Suprapubic skin (tissue), 4 donors: ENCODE results near the gene CEPT1. TPM values are rescaled to one million over a fixed set of nuclear protein-coding genes. Genes with fewer than 3 reads are reported as not detected.
"Not testable (repeated sequence)": the region's sequence is repeated elsewhere in the genome, so short reads cannot be mapped to it uniquely, and the experiment has no call there.

ENCODE experiments used
- DNase-seq, 2 donors: peaks; one replicate each; pipeline ENCODE4 v3.0.0-alpha.2; 2019; ENCODE audit warnings: low spot score in 2 of 2
- H3K27ac ChIP-seq: fragments of 200-600 bp; sonication (generic); one replicate; pipeline ENCODE4 v1.5.1; 2019
- H3K27me3 ChIP-seq: fragments of 200-600 bp; sonication (generic); one replicate; pipeline ENCODE4 v1.5.1; 2019
- H3K36me3 ChIP-seq: fragments of 200-600 bp; sonication (generic); one replicate; pipeline ENCODE4 v1.5.1; 2019
- H3K4me1 ChIP-seq: fragments of 200-600 bp; sonication (generic); one replicate; pipeline ENCODE4 v1.5.1; 2019
- H3K4me3 ChIP-seq: fragments of 200-600 bp; sonication (generic); one replicate; pipeline ENCODE4 v1.5.1; 2019; ENCODE audit warnings: mild to moderate bottlenecking
- H3K9me3 ChIP-seq: fragments of 200-600 bp; sonication (generic); one replicate; pipeline ENCODE4 v1.5.1; 2019
- CTCF ChIP-seq, 2 donors: fragments of 200-600 bp in 1 of 2; fragments of 450-650 bp in 1 of 2; sonication (generic) in 1 of 2; IDR thresholded peaks; one replicate each; pipeline ENCODE4 v1.5.1; 2016 to 2019; ENCODE audit warnings: antibody characterized with exemption in 2 of 2, mild to moderate bottlenecking in 1 of 2, moderate library complexity in 1 of 2
- EP300 ChIP-seq: sonication (generic); formaldehyde crosslinking; IDR thresholded peaks from one replicate; pipeline ENCODE4 v1.6.1; 2017; ENCODE audit warnings: antibody characterized with exemption
- POLR2A ChIP-seq, 2 donors: fragments of 450-650 bp; IDR thresholded peaks; one replicate each; pipeline ENCODE4 v1.6.1; 2017; ENCODE audit warnings: antibody characterized with exemption in 2 of 2, mild to moderate bottlenecking in 2 of 2, moderate library complexity in 2 of 2
- POLR2AphosphoS5 ChIP-seq, 3 donors: sonication (generic); formaldehyde crosslinking; IDR thresholded peaks; one replicate each; pipeline ENCODE4 v1.6.1; 2017; ENCODE audit warnings: antibody characterized with exemption in 3 of 3
- WGBS: methylation state at CpG from one replicate; pipeline ENCODE4 v1.1.5; 2018; 5-methylcytosine and 5-hydroxymethylcytosine counted together
- total RNA-seq, 4 donors: library from RNA; depleted of rRNA; stranded (reverse); fragments of >200 nt; gene quantifications; one replicate each; pipeline ENCODE4 v1.1.0, GENCODE V29; 2016

The CEPT1 gene
- total RNA-seq, 4 donors from 2014 or later = 29.8 to 50.8 (median 36.9) TPM

- DNase-seq = no peak
- H3K36me3 ChIP-seq = no peaks in the 10 kb centered on the region
- H3K4me3 ChIP-seq = no peak overlapping the region
- H3K4me1 ChIP-seq = no peaks in the 10 kb centered on the region
- H3K27ac ChIP-seq = no peak overlapping the region
- no peak for TF ChIP-seq POLR2AphosphoS5 (IDR thresholded peaks at IDR 0.05)
- TF ChIP-seq CTCF (IDR thresholded peaks at IDR 0.05) = no peak
- TF ChIP-seq POLR2A (IDR thresholded peaks at IDR 0.05) = no peak
- TF ChIP-seq EP300 = no peak
- no peaks in the 10 kb centered on the region for H3K27me3 ChIP-seq
- H3K9me3 ChIP-seq = no peaks in the 10 kb centered on the region
- WGBS = 96% methylated on average over 1 of the region's 1 CpG
Observed at GRCh38 chr1:111211921-111212320, 71.9 kb downstream of the CEPT1 start.

DNA sequence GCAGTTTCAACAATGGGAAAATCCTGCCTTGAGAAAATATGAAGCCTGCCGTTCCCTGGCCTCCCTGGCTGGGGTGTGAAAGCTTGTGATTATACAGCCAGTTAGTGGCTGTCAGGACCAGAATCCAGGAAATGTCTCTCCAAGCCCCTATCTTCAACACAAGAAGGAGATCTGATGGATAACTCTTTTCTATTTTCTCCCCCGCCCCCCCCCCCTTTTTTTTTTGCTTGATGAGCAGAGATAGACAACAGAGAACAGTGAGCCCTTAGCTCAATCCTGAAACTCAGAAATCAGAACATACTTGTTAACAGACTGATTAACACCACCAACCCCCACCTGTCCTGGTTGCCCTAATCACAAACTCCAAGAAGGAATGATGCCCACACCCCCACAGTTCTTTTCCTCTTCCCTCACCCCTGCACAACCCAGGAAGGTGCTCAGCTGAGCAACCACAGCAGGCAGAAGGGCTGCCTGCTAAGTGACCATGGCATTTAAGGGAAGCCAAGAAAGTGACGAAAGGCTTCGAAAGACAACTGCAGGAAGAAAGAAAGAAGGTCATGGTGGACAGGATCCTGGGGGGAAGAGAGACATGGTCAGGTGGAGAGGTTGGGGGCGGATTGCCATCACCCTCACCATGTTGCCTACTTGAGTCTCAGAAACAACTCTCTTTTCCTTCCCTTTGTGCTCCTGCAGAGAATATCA is 72.8 kb downstream of the CEPT1 start:
- H3K4me3 ChIP-seq = no peak overlapping the region
- no peaks in the 10 kb centered on the region for H3K4me1 ChIP-seq
- no peak for DNase-seq
- no peaks in the 10 kb centered on the region for H3K27me3 ChIP-seq
- no peaks in the 10 kb centered on the region for H3K36me3 ChIP-seq
- WGBS = 85% methylated on average over 5 of the region's 5 CpGs
- H3K9me3 ChIP-seq = no peaks in the 10 kb centered on the region
- TF ChIP-seq EP300 (no peak), POLR2A (IDR thresholded peaks at IDR 0.05) (no peak), CTCF (IDR thresholded peaks at IDR 0.05) (no peak), POLR2AphosphoS5 (IDR thresholded peaks at IDR 0.05) (no peak)
- H3K27ac ChIP-seq = no peak overlapping the region

DNA sequence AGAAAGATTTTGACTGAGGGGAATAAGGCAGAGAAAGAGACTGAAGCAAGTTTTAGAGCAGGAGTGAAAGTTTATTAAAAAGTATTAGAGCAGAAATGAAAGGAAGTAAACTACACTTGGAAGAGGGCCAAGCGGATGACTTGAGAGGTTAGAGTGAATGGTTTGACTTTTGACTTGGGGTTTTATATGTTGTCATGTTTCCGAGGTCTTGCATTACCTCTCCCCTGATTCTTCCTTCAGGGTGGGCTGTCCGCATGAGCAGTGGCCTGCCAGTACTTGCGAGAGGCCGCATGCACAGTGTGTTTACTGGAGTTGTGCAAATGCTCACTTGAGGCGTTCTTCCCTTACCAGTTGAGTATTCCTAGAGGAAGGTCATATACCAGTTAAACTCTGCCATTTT is 73.4 kb downstream of the CEPT1 start:
- Histone ChIP-seq H3K4me3 (no peak overlapping the region), H3K4me1 (no peaks in the 10 kb centered on the region), H3K36me3 (no peaks in the 10 kb centered on the region), H3K27ac (no peak overlapping the region), H3K27me3 (no peaks in the 10 kb centered on the region), H3K9me3 (no peaks in the 10 kb centered on the region)
- no peak for DNase-seq
- no peak for TF ChIP-seq POLR2AphosphoS5 (IDR thresholded peaks at IDR 0.05)
- TF ChIP-seq CTCF (IDR thresholded peaks at IDR 0.05) = no peak
- no peak for TF ChIP-seq POLR2A (IDR thresholded peaks at IDR 0.05)
- WGBS = 85% methylated on average over 6 of the region's 6 CpGs

DNA sequence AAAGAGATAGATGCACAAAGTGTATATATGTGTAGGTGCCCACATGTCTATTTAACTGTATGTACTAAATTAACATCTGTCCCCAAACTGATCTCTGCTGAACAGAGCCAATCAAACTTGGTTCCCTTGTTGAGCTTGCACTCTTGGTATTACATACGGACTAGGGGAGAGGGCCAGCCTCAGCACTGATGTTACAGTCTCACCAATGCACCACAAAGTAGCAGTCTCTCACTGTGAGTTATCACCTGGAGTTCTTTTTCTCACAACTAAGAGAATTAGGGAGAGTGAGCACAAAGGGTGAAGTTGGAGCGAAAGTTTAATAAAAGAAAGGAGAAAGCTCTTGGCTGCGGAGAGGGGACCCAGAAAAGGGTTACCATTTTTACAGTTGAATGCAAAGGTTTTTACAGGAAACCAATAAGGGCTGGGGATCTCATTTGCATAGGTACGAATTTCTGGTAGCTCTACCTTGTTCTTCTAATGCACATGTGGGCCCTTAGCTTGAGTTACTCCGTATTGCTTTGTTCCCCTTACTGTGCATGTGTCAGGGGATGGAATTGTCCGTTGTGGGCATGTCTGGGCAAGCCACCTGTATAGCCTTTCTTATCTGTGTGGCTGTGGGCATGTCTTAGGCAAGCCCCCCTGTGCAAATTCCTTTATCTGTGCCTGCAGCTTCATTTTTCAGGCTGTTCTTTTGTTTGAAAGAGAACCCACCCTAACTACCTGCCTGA is 74.2 kb downstream of the CEPT1 start:
- Histone ChIP-seq H3K4me1 (no peaks in the 10 kb centered on the region), H3K9me3 (no peaks in the 10 kb centered on the region), H3K27ac (no peak overlapping the region), H3K36me3 (no peaks in the 10 kb centered on the region), H3K27me3 (no peaks in the 10 kb centered on the region), H3K4me3 (no peak overlapping the region)
- DNase-seq = no peak
- TF ChIP-seq POLR2A (IDR thresholded peaks at IDR 0.05) (no peak), EP300 (no peak), CTCF (IDR thresholded peaks at IDR 0.05) (no peak)
- WGBS = 64% methylated on average over 6 of the region's 6 CpGs

DNA sequence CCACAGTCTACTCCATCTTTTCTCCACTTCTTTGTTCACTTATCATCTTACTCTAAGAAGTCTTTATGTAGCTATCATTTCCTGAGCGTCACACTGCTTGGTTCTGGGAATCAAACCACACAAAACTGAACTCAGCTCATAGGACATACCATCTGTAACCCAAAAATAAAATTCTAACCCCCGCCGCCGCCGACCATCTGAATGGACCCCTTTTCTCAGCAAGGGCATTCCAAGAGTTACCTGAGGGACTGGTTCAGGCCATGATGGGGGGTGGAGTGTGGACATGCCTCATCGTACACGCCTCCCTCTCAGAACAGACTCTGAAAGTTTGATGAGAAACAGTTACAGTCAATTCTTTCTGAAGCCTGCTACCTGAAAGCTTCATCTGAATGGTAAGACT is 74.9 kb downstream of the CEPT1 start:
- WGBS = 85% methylated on average over 7 of the region's 7 CpGs
- no peaks in the 10 kb centered on the region for H3K9me3 ChIP-seq
- no peaks in the 10 kb centered on the region for H3K36me3 ChIP-seq
- H3K27me3 ChIP-seq = no peaks in the 10 kb centered on the region
- no peak for TF ChIP-seq POLR2A (IDR thresholded peaks at IDR 0.05)
- TF ChIP-seq POLR2AphosphoS5 (IDR thresholded peaks at IDR 0.05) = no peak
- TF ChIP-seq EP300 = no peak
- no peak for TF ChIP-seq CTCF (IDR thresholded peaks at IDR 0.05)
- no peak for DNase-seq
- no peaks in the 10 kb centered on the region for H3K4me1 ChIP-seq
- H3K4me3 ChIP-seq = no peak overlapping the region
- H3K27ac ChIP-seq = no peak overlapping the region

GRCh38 chr1:111215285-111215684 is 75.3 kb downstream of the CEPT1 start:
- not testable (repeated sequence) for H3K36me3 ChIP-seq, DNase-seq, H3K4me1 ChIP-seq, H3K4me3 ChIP-seq, H3K9me3 ChIP-seq, H3K27me3 ChIP-seq, H3K27ac ChIP-seq
- WGBS = 88% methylated on average over 2 of the region's 2 CpGs
